GM18505 (cell line): ENCODE results near the gene JKAMP.

Experiments
- ATAC-seq: cut with Tn5 transposase; IDR thresholded peaks from one replicate; pipeline ENCODE4 v1.9.1; 2021; ENCODE audit not compliant: unreplicated experiment
- POLR2A ChIP-seq: IDR thresholded peaks from 4 replicates; pipeline ENCODE4 v1.6.1; 2011; ENCODE audit warnings: borderline replicate concordance; ENCODE audit not compliant: insufficient read depth, insufficient read length; ENCODE audit errors: extremely low read depth

The JKAMP gene

DNA sequence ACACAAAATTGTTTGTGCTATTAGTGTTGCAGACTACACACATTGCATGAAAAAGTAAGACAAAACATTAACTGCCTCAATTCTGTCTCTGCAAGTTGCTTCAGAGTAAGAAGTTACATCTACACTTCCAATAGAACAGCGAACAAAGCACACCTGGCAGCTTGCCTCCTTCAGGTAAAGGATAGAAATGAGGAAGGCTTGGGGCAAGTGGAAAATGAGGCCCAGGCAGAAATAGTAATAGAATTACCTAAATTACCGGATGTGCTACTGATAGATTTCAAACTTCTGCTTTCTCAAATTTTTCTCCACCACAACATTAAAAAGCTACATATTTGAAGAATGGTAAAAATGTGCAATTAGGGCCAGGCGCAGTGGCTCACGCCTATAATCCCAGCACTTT, 54.6 kb downstream of the JKAMP start:
- no peak for TF ChIP-seq POLR2A
- no peak for ATAC-seq

DNA sequence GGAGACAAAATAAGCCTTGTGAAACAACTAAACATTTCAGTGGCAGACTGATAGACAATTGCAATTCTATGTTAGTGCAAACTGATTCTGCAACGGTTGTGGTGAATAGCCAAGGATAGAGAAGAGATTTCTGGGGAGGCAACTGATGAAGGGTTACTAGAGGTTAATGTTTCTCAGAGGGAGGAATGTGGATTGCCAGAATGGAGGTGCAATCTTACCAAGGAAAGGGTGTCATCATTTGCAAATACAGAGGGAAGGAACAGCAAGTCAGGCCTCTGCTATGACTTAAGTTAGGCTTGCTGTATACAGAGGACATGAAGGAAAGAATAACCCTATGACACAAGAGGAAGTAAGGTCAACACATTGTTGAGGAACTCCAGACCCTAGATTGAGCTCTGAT, 56.5 kb downstream of the JKAMP start:
- TF ChIP-seq POLR2A: no peak
- no peak for ATAC-seq

DNA sequence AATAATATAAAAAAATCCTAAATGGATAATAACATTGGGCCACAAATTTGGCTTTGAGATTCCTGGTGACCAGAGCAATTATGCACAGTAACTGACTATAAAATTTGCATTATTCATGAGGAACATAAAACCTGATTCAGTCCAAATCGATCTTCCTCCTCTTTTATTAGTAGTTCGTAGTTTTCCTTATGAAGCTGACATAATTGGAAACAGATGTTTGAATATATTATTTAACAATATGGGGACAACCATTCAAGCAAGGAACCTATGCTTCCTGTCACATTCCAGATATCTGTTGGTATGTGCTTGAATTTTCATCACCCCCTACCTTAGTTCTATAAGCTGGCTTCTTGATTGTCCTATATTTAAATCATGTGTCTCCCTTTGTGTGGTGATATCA, 57.4 kb downstream of the JKAMP start:
- ATAC-seq: no peak
- TF ChIP-seq POLR2A: no peak

DNA sequence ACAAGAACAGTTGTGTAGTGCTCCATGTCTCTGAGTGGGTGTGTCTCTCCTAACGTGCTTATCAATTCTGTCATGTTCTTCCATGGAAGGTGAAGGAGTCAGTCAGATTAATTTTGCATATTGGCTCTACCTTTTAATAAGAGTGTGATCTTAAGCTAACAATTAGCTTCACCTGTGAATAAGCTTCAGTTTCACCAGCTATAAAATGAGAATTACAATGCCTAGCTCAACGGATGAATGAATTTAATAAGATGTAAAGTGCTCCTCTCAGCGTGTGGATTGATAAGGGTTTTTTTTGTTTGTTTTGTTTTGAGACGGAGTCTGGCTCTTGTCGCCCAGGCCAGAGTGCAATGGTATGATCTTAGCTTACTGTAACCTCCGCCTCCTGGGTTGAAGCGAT, 59.6 kb downstream of the JKAMP start:
- TF ChIP-seq POLR2A: no peak
- no peak for ATAC-seq

DNA sequence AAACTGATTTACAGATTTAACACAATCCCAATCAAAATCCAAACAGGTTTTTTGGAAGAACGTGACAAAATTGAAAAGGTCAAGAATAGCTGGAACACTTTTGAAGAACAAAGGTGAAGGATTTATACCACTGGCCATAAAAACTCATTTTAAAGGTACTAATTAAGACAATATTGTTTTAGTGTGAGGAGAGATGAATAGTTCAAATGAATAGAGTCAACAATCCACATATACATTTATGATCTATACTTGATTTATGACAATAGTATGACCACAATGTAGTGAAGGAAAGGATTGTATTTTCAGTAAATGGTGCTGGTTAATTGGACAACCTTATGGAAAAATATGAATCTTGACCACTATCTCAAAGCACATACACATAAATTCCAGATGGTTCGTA, 63.0 kb downstream of the JKAMP start:
- TF ChIP-seq POLR2A: no peak
- no peak for ATAC-seq
